Measurements from ENCODE around the gene B3GALT6.

Gene B3GALT6

DNA sequence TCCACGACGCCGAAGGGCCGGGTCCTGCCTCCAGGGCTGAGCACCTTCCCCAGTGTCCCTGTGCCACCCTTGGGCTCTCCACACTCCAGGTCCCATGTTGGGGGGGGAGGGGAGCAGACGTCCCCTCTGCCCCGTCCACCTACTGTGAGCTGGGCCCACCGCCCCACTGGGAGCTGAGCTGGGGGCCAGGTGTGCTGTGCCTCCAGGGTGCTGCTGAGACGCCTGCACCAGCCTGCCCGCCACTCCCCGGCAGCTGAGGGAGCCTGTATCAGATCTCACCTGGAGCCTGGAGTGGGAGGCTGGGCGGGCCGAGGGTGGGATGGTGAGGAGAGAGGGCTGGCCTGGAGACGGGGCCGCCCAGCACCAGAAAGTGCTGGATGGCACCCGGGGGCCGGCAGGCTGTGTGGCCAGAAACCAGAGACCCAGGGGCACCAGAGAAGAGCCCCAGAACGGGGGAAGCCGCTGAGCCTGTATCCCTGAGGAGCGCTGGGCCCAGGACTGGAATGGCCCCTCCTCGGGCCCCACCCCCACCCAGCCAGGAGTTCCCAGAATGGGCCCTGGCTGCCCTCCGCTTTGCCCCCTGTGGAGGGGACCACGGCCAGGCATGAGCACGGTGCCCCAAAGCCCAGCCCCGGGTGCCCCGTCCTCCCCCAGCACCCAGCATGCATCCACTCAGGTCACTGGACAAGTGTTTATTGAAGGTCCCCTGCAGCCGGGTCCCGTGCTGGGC lies 29.0 kb upstream of the B3GALT6 start:
- no peak for DNase-seq

DNA sequence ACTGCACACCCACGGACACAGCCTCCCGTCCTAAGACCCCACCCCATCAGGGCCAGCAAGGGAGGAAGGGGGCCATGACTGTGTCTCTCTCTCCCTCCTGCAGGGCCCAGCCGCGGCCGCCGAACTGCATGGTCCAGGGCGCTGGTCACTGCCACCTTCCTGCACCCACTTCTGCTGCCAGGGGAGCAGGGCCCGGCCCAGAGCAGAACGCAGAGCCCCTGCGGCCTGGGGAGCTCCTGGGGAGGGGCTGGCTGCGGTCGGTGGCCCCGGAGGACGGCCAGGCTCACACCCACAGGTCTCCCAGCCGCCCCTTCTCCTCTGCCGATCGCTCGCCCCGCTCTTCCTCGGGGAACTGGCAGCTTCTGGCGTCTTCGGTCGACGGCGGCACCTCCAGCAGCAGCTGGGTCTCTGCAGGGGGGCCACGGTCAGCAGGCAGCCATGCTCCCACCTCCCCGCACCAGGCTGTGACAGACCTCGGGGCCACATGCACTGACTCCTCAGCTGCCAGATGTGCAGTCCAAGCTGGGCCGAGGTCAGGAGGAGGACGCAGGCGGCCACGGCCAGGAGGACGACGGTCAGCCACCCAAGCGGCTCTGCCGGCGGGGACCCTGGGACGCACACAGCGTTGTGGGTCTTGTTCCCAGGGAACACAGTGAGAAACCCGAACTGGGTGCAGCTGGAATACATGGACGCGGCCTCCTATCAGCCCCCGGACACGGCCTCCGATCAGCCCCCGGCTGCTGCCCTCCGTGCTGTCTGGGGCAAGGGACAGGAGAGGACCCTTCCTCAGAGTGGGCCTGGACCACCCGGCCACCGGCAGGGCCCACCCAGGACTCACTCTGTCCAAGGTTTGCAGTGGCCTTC lies 28.2 kb upstream of the B3GALT6 start:
- no peak for DNase-seq

GRCh38 chr1:1204425-1204920 lies 27.6 kb upstream of the B3GALT6 start:
- DNase-seq = no peak

- DNase-seq = no peak
Measured at GRCh38 chr1:1204998-1205768, 26.9 kb upstream of the B3GALT6 start.

DNA sequence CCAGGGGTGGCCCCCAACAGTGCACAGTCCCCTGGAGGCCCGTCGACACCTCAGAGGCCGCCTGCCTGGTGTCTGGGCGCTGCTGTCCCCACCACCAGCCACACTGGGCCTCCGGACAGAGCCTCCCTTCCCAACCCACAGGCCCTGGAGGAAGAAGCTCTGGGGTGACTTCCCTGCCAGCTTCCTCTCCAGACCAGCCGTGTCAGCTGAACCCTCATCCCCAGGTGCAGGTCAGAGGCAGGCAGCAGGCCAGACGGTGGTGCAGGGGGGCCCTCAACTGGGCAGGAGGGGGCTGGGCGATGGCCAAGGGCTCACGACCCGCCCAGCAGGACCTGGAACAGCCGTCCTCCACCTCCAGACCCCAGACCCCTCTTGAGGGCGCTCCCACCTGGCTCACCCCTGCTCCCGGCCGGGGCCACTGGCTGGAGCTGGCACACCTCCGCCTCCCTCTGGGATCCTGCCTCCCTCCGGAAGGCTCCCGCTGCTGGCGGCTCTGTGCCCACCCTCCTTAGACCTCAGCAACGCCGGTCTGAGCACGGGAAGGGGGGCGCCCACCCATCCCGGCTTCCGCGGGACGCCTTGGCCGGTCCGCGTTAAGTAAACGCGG lies 26.2 kb upstream of the B3GALT6 start:
- no peak for DNase-seq

DNA sequence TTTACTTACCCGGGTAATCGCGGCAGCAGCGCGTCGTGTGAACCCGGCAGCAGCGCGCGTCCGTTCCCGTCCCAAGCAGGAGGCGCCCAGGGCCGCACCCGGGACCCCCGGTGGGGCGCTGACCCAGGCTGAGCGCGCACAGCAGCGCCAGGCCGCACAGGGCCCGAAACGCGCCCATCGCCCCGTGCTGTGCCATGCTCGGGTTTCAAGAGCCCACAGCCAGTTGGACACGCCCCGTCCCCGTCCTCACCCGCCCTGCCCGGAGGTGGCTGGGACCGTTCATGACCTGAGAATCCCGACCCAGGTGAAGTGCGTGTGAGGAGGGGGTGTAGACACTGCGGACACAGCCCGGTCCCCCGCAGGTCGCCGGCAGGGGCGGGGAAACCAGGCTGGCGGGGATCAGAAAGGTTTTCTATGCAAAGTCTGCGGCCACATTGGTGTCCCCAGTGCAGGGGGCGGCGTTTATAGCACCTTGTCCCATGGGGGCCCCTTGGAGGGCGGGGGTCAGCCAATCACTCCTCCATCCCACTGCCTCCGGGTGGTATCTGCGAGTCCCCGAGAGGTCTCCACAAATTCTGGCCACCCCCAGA lies 25.6 kb upstream of the B3GALT6 start, which contains the start of gene TNFRSF18:
Gene TNFRSF18 (minus strand): TSS at position 217 of the 590 bp plus-strand sequence. CDS start 21 bp downstream, at position 196.
- DNase-seq = no peak

DNA sequence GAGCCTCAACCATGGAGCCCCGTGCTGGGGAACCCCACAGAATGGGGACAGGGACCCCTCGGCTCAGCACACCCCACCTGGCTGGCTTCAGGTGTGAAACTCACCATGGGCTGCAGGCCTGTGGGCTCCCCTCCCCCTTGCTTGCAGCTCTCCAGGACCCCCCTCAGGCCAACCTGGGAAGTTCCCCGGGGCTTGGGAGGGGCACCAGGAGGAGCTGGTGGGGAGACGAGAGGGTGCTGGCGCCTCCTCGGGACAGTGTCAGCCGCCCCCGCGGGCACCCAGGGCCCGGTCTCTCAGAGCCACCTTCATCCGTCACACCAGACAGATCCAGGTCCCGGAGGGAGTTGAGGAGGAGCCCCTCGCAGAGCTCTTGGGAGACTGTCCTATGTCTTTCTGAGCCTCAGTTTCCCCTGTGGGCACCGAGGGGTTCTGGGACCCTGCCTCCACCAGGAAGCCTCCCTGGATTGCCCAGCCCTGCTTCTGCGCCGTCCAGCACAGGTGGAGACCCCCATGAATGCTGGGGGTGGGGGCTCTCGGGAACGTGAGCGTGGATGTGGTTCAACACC lies 25.0 kb upstream of the B3GALT6 start:
- no peak for DNase-seq

- DNase-seq = no peak
Measured at GRCh38 chr1:1207571-1207892, 24.5 kb upstream of the B3GALT6 start.

DNA sequence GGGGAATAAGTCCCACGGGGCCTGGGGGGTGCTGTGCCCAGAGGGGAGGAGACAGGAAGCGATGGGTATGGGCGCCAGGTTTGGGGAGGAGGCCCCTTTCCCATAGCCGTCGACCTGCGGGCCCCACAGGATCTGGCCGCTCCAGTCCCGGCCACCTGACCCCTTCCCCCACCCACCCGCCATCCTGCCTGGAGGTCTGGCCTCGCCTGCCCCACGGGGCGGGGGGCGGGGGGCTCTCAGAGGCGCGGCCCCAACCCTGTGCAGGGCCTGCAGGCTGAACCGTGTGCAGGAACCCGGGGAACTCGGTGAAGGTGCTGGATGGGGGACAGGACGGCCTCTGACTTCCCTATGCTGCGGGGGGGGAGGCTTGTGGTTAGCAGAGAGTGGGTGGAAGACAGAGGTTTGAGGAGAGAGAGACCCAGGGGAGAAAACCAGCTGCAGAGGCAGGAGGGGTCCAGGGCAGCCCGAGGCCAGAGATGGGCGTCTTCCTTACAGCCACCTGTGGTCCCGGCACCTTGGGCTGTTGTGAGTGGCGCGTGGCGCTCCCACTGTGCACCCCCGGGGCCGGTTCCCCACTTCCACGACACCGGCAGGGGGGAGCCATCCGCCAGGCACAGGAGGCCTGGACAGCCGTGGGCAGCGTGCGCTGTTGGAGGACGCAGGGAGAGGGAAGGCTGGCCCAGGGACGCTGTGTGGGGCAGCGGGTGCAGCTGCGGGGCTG lies 23.2 kb upstream of the B3GALT6 start:
- no peak for DNase-seq

DNA sequence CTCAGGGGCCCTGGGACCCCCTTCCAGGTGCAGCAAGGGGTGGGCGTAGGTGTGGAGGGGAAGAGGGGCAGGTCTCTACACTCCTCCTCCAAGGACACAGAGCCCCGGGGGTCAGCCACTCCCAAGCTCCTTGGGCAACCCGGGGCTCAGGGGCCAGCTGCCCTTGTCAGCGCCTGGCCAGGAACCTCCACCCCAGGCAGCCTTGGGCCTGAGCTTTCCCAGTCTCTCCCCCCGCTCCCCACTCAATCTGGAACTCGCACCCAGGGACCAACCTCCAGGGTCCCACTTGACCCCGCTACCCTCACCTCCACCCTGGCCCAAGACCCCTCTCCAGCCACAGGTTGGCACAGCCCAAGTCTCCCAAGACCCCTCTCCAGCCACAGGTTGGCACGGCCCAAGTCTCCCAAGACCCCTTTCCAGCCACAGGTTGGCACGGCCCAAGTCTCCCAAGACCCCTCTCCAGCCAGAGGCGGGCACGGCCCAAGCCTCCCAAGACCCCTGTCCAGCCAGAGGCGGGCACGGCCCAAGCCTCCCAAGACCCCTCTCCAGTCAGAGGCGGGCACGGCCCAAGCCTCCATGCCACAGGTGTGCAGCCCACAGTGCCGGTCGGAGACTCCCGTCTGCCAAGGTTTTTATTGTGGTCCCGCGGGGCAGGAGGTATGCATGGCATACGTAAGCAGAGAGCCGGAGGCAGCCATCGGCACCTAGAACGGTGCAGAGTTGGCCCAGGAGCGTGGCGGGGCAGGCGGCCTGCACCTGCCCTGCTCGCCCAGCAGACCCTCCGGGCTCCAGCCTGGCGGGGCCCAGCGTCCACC lies 21.1 kb upstream of the B3GALT6 start:
- no peak for DNase-seq

DNA sequence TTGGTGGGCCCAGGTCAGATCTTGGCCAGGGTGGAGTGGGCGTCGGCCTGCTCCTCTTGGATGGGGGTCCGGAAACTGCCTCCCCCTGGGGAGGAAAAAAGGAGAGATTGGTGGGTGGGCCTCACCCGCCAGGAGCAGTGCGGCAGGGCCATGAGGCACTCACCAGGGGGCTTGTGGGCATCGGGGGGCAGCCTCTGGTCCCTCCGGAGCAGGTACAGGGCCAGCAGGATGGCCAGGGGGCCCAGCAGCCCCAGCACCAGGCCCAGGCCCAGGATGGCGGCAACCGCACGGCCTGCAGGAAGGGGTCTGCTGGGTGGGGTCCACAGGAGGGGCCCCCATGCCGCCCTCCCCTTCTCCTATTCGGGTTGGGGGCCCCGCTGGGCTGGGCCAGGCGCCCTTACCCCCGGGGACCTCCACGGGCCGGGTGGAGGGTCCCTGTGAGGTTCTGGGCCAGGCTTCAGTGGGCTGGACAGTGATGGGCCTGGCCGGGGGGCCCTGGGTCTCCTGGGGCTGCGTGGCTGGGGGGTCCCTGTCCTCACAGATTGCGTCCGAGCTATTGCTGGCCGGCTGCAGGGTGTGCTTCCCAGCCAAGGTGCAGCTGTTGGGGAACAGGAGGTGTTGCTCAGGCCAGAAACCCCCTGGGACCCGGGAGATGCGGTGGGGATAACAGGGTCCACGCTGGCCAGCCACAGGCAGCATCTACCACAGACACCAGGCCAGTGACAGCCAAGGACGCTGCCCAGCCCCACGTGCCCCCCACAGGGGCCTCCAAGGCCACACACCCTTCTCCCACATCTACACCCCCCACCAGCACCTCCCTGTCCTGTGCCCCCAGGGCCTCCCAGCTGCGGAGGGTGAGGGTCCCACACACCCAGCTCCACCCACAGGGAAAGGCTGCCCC lies 20.2 kb upstream of the B3GALT6 start:
- DNase-seq = no peak

DNA sequence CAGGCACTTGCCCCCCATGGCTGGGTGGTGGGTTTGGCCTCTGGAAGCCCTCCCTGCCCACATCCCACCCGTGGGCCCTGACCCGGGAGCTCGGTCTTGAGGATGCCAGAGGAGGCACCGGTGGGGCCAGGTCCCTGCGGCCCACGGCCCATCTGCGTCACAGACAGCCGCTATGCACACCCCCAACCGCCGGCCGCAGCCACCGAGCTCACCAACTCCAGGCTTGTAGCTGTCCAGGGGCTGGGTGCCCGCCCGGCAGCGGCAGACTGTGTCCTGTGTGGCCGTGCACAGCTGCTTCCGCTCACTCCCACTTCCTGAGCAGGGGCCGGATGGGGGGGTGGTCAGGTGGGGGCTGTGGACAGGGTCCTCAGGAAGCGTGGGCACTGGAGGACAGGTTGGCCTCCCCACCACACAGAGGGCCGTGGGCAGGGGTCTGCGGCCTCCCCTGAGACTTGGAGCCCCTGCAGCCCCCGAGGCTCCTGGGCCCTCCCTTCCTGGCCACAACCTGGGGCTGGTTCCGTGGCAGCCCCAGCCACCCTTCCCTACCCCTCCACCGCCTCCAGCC lies 19.2 kb upstream of the B3GALT6 start:
- DNase-seq = no peak

DNA sequence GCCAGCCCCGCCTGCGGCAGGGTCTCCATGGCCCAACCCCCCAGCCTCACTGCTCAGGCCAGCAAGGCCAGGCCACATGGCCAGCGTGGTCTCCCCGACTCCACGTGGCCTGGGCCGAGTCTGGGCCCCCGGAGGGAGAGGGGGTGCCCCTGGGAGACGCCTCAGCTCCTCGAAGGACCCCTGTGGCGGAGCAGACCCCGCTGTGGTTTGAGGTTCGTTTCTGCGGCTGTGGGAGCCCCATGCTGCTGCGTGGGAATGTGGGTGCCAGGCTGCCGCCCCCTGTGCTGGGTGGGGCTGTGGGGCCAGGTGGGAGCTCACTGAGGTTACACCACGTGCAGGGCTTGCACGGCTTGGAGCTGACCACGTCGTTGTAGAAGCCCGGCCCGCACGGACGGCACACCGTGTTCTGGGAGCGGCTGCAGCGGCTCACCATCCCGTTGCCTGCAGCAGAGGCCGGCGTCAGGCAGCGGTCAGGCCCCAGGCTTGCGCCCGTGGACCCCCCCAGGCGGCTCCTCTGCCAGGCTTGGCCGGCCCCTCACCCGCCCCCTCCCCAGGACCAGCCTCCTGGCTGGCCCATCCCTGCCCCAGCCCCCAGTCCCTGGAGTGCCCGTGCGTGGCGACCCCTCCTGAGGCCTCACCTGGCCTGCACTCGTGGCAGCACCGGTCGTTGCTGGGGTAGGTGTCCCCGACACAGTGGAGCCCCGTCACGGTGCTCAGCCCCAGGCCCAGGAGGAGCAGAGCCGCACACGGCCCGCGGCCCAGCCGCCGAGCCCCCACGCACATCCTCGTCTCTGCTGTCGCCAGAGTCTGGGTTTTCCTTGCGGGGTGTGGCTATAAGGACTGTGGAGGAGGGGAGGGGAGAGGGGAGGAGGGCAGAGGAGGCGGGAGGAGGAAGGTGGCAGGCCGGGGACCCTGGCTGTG lies 18.4 kb upstream of the B3GALT6 start, which contains the start of gene TNFRSF4:
Gene TNFRSF4 (minus strand): TSS at position 809 of the 921 bp plus-strand sequence. CDS start 26 bp downstream, at position 783.
- no peak for DNase-seq

GRCh38 chr1:1215080-1215676 lies 16.9 kb upstream of the B3GALT6 start:
- no peak for DNase-seq

DNA sequence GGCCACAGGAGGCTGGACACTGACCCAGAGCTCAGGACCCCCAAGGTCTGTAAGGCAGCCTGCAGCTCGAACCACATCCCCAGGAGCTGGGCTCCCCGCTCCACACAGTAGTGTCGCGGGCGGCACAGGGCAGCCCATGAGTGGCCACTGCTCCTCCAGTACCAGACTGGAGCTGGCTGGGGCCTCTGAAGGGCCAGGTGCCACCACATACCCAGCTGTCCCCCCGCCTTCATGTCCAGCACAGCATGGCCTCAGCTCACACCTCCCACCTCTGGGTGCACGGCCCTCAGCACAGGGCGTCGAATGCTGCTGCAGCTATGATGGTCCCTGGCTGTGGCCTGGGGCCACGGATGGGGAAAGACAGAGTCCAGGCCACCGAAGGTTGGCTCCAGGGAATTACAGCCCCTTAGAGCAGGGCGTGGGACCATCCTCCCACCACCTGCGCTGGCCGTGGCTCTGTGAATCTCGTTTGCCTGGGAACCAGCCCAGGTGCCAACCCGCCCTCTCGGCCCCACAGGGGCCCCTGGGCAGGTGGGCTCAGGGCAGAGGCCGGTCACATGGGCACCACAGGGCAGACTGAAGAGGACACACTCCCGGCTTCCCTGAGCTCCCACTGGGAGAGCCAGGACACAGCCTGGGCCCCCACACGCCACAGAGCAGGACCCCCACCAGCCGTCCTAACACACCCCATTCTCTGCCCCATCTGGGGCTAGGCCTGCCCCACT lies 16.0 kb upstream of the B3GALT6 start:
- DNase-seq = no peak
